Measurements from ENCODE around the gene INHA.

DNA sequence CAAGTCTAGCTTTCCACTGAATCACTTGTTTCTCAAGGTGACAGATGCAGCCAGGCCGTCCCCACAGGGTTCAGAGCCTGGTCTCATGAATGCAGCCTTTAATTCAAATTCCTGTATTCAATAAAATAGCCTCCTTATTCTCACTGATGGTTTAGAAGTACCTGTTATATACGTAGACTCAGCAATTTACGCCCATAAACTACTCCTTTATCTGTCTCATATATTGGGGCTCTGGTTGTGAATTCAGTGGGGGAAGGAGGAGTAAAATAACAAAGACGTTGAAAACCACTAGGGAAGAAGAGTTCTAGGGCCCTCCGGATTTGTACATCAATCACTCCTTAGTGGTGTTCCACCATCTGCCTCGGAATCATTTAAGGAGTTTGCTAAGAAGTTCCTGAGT, 2.5 kb upstream of the INHA start:
- TF ChIP-seq, protein P1, sequence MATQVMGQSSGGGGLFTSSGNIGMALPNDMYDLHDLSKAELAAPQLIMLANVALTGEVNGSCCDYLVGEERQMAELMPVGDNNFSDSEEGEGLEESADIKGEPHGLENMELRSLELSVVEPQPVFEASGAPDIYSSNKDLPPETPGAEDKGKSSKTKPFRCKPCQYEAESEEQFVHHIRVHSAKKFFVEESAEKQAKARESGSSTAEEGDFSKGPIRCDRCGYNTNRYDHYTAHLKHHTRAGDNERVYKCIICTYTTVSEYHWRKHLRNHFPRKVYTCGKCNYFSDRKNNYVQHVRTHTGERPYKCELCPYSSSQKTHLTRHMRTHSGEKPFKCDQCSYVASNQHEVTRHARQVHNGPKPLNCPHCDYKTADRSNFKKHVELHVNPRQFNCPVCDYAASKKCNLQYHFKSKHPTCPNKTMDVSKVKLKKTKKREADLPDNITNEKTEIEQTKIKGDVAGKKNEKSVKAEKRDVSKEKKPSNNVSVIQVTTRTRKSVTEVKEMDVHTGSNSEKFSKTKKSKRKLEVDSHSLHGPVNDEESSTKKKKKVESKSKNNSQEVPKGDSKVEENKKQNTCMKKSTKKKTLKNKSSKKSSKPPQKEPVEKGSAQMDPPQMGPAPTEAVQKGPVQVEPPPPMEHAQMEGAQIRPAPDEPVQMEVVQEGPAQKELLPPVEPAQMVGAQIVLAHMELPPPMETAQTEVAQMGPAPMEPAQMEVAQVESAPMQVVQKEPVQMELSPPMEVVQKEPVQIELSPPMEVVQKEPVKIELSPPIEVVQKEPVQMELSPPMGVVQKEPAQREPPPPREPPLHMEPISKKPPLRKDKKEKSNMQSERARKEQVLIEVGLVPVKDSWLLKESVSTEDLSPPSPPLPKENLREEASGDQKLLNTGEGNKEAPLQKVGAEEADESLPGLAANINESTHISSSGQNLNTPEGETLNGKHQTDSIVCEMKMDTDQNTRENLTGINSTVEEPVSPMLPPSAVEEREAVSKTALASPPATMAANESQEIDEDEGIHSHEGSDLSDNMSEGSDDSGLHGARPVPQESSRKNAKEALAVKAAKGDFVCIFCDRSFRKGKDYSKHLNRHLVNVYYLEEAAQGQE (IDR thresholded peaks at IDR 0.05; ENCODE audit: insufficient read depth in 1 of 2, low read depth in 2 of 2, low read length in 2 of 2), result no peak
- no peak for TF ChIP-seq SIN3A (IDR thresholded peaks at IDR 0.05; ENCODE audit: borderline replicate concordance, insufficient read depth, low read length)
- no peak for TF ChIP-seq POLR2AphosphoS5 (IDR thresholded peaks at IDR 0.05; ENCODE audit: low read depth, low read length)
- no peak for TF ChIP-seq TAF1 (IDR thresholded peaks at IDR 0.05; ENCODE audit: borderline replicate concordance, insufficient read depth, low read length)
- no peak for TF ChIP-seq FOXP2 (optimal IDR thresholded peaks at IDR 0.05; ENCODE audit: borderline replicate concordance, extremely low read depth, extremely low read length, insufficient read depth)

Measured in PFSK-1 (cell line).